GM19397 (cell line): ENCODE results near the gene CHST3.
"Not testable (repeated sequence)": the region's sequence is repeated elsewhere in the genome, so short reads cannot be mapped to it uniquely, and the experiment has no call there.

Source experiments
- ATAC-seq: cut with Tn5 transposase; IDR thresholded peaks from one replicate; pipeline ENCODE4 v1.9.1; 2021; ENCODE audit warnings: mild to moderate bottlenecking, moderate library complexity; ENCODE audit not compliant: unreplicated experiment

Gene CHST3

DNA sequence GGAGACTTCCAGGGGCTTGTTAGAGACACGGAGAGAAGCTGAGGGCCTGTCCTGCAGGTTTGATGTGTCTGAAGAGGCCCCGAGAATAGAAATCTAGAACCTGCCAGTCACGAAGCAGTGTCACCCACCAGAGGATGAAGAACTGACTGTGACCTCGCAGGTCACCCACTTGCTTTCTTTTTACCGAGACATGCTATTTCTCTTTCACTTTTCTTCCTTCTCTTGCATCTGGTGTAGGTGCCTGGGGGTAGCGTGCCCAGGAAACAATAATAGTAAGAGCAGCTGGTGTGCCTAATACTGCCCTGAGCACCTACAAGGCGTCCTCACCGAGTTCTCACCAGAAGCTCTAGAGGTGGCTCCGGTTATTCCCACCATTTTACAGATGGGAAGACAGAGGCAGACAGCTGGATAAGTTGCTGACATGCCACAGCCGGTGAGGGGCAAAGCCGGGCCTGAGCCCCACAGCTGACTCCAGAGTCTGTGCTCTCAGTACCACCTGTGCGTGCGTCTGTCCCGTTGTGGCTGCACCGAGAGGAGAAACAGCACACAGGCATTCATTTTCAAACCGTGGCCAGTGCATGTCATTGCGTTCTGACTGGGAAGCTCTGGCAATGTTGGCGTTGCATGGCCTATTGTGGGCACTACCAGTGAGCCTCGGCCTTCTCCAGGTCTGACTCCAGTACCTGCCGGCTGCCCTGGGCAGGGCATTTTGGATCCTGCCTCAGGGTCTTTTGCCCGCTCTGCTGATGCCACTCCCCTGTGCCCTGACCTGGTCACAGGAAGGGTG is 7.8 kb downstream of the CHST3 start:
- no peak for ATAC-seq

- ATAC-seq = no peak
Observed at GRCh38 chr10:71972746-71973695, 8.8 kb downstream of the CHST3 start.

GRCh38 chr10:71973777-71974488 is 9.7 kb downstream of the CHST3 start:
- no peak for ATAC-seq

DNA sequence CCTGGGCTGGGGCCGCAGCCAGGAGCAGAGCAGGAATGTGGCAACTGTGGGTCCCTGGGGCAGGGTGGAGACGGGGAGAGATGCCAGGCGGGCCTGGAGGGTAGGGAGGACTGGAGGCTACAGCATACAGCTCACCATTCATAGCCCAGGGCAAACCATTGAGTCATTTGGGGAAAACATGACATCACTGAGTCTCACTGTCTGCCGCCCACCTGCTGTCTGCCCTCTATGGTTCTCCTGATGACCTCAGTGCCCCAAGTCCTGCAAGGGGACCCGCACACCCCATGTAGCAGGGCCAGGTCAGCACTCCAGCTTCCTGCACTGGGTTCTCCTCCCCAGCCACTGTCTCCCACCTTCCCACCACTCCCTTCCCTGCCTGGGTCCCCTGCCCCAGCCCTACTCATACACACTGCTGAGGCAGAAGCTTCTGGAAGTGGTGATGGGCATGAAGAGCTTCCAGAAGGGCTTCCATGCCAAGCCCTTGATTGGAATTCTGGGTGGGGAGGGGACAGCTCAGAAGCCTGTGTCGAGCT is 10.4 kb downstream of the CHST3 start:
- no peak for ATAC-seq

DNA sequence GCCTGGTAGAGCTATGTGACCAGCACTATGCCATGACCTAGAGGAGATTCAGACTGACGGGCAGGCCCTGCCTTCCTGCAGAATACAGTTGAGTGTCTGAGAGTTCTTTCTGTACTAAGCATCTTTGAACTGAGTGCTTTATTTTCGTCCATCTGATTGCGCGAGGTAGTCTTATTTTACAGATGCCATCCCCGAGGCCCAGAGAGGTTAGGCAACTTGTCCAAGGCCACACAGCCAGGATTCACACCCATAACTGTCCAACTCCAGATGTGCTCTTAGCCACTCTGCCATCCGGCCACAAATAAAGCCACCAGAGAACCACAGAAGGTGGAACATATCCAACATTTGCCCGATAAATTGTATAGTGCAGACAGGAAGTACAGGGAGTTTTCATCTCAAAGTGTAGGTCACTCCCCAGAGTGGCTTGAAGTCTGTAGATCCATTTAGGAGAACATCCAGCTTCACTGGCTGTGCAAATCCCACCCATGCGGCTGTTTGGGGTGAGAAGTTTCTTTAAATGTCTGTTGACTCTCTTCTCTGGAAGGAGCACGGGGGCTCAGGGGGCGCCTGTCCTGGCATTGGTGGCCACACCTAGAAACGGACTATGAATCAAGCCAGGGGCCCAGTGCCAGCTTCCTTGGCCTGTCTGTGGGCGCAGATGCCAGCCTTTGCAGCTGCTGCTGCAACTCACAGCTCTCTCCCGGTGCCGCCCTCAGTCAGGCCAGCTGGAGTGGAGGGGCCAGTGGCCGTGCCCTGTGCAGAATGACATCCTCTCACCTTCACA is 11.1 kb downstream of the CHST3 start:
- ATAC-seq = no peak

- ATAC-seq = no peak
Observed at GRCh38 chr10:71975871-71976725, 11.9 kb downstream of the CHST3 start.

DNA sequence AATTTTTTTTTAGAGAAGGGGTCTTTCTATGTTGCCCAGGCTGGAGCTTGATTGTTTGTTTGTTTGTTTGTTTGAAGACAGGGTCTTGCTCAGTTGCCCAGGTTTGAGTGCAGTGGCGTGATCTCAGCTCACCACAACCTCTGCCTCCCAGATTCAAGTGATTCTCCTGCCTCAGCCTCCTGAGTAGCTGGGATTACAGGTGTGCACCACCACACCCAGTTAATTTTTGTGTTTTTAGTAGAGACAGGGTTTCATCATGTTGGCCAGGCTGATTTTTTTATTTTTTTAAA is 13.4 kb downstream of the CHST3 start:
- not testable (repeated sequence) for ATAC-seq

- no peak for ATAC-seq
Observed at GRCh38 chr10:71978476-71978875, 14.3 kb downstream of the CHST3 start.

- ATAC-seq = no peak
Observed at GRCh38 chr10:71978988-71979691, 14.9 kb downstream of the CHST3 start.

DNA sequence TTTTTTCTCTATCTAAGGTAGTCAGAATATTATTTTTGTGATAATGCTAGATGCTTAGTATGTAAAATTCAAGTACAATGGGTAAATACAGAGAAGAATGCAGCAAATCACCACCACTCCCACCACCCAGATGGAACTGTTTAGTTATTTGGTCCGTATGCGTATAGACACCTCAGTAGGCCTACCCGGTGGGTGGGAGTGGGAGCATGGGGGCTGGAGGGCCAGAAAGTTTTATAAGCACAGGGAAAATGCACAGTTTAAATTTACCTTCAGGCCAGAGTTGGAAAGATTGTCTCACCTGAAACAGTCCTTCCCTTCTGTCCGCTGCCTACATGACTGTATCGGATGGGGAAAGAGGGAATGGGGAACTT is 15.5 kb downstream of the CHST3 start:
- ATAC-seq = no peak

DNA sequence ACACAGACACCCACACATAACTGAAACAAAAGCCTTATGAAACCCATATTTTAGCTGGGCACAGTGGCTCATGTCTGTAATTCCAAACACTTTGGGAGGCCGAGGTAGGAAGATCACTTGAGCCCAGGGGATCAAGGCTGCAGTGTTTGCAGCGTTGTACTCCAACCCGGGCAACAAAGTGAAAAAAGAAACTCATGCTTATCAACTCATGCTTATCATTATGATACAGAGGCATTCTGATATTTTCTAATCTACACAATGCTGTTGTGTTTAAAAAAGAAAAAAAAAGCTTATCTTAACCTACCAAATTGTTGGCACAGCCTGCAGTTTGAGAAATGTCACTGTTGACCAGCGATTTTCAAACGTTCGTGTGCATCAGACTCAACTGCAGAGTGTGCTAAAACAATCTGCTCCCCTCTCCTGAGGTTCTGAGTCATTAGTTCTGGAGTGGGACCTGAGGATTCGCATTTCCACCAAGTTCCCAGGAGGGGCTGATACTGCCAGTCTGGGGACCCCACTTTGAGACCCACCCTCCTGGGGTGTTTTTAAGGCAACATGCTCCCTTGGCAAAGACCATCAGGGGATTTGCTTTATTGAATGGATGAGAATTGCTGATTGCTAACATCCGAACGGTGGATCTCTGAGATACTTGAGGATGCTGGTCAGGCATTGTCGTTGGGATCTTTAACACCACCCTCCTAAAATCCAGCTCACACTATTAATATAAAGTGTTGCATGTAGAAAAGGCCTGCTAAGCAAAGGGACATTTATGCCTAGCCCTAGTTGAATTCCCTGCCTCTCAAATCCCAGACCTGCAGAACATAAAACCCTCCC is 16.2 kb downstream of the CHST3 start:
- ATAC-seq = no peak

DNA sequence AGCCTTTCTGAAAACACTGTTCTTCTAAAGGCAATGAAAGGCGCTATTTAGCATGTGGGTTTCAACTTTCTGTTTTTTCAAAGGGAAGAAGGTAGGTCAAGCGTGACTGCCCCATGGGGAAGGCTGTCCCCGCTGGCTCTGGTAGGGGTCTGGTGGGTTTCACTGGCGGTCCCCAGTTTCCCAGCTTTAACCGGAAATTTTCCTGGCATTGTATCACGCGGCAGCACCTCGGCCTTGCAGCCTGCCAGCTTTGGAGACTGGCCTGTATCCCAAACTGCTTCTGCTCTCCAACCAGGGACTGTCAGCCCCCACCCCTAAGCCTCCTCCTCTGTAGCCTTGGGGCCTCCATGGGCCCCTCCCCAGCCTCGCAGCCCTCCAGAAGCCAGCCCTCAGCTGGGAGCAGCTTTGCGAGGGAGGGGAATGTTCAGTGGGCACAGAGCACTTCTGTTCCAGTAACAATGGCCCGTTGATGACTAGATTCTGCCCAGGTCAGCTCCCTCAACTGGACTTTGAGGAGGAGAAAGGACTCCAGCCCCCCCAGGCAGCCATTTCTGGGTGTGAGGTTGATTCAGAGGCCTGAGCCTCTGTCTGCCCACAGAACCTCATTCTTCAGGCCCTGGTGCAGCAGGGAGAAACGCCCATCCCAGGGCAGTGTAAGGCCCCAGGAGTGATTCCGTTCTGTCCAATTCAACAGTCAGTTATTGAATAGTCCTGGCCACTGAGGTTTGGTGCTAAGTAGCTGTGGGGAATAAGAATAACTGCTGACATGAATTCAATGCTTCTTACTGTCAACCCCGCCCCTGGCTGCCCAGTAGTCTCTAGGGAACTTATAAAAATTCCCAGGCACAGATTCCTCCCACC is 17.1 kb downstream of the CHST3 start:
- no peak for ATAC-seq

DNA sequence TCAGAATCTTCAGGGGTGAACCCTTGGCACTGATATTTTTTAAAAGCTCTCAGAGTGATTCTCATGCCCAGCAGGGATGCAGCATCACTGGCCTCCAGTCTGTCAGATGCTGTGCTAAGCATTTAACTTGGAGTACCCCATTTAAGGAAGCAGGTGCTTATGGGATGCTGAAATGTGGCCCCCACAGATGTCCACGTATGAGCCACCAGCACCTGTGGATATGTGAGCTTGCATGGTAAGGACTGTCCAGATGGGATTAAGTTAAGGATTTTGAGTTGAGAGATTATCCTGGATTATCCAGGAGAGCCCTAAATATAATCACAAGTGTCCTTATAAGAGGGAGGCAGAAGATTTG is 17.7 kb downstream of the CHST3 start:
- no peak for ATAC-seq

DNA sequence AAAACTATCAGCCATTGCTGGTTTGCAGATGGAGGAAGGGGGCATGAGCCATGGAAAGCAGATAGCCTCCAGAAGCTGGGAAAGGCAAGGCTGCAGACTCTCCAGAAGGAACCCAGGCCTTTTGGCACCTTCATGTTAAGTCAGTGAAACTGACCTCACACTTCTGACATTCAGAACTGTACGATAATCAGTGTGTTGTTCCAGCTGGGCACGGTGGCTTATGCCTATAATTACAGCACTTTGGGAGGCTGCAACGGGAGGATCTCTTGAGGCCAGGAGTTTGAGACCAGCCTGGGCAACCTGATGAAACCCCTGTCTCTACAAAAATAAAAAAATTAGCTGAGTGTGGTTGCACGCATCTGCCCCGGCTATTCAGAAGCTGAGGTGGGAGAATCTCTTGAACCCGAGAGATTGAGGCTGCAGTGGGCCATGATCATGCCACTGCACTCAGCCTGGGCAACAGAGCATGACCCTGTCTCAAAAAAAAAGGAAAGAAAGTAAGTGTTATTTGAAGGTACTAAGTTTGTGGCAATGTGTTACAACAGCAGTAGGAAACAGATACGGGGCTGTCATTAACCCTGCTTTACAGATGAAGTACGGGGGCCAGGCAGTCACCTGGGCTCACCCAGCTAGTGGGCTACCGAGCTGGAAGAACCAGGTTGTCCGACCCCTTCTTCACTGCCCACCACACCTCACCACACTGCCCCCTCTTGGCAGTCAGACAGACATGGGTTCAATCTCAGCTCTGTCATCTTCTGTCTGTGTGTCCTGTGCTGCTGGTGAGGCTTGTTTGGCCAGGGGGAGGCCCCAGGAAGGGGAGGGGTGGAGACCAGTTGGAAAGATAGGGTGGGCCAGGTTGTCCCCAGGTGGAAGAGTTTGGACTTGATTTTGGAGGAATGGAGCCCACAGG is 18.3 kb downstream of the CHST3 start:
- ATAC-seq = no peak

DNA sequence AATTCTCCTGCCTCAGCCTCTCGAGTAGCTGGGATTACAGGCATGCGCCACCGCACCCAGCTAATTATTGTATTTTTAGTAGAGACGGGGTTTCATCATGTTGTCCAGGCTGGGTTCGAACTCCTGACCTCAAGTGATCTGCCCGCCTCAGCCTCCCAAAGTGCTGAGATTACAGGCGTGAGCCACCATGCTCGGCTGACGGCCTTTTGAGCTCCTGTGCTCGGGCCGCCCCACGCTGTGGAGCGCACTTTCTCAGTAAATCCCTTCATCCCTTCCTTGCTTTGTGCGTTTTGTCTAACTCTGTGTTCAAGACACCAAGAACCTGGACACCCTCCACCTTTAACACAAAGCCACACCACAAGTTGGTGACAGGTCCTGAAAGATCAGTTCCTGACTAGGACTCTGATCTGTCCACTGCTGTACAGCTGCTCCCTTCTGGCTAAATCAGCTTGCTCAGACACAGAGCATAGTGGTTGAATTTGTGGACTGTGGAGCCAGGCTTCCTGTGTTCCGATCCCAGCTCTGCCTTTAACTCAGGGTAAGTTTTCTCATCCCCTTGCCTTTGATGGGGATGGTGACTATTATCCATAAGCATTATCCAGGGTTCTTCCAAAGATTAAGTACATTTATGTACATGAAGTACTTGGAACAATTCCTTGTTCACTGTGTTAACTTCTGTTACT is 20.1 kb downstream of the CHST3 start:
- no peak for ATAC-seq
